ENCODE measurements around the gene TIGD6.
A peak's percentile ranks its signal among the peaks of the same experiment; 100 is the strongest.

The TIGD6 gene

GRCh38 chr5:149959406-149960236 lies 40.8 kb downstream of the TIGD6 start (continued):
- no peak for TF ChIP-seq ZNF26 (tag by site-specific recombination; IDR thresholded peaks at IDR 0.05)
- no peak for TF ChIP-seq ZNF404 (tag by site-specific recombination; IDR thresholded peaks at IDR 0.05)
- TF ChIP-seq ZNF600 (tag by site-specific recombination; IDR thresholded peaks at IDR 0.05), result no peak
- no peak for TF ChIP-seq ZXDB (tag by site-specific recombination; IDR thresholded peaks at IDR 0.05)
- peak; percentile 80 for TF ChIP-seq ZBTB21 (tag by site-specific recombination; IDR thresholded peaks at IDR 0.05)
- peak; percentile 98 for TF ChIP-seq ZNF660 (tag by site-specific recombination; IDR thresholded peaks at IDR 0.05)
- no peak for TF ChIP-seq AEBP2 (tag by site-specific recombination; IDR thresholded peaks at IDR 0.05; ENCODE audit: borderline replicate concordance)
- no peak for TF ChIP-seq PRDM1 (tag by site-specific recombination; IDR thresholded peaks at IDR 0.05)
- no peak for TF ChIP-seq TCF7L2 (IDR thresholded peaks at IDR 0.05; ENCODE audit: borderline replicate concordance, low read depth, low read length)
- no peak for TF ChIP-seq ZNF121 (tag by site-specific recombination; IDR thresholded peaks at IDR 0.05)
- TF ChIP-seq ZNF518A (tag by site-specific recombination; conservative IDR thresholded peaks at IDR 0.05; ENCODE audit: low read depth), result no peak
- TF ChIP-seq ZNF416 (tag by site-specific recombination; IDR thresholded peaks at IDR 0.05), result no peak
- TF ChIP-seq ZNF621 (tag by site-specific recombination; IDR thresholded peaks at IDR 0.05), result no peak
- peak; percentile 54 for TF ChIP-seq ZBTB48 (tag by site-specific recombination; IDR thresholded peaks at IDR 0.05)

- Histone ChIP-seq H3K4me3 (ENCODE audit: low read depth, low read length) (no peak overlapping the region), H3K9me3 (ENCODE audit: control insufficient read depth, insufficient read depth, low read depth, low read length) (no peaks in the 10 kb centered on the region), H3K36me3 (ENCODE audit: control insufficient read depth in 2 of 2, insufficient read depth in 1 of 2, low read length in 2 of 2) (peaks cover 0 to 2% of the 10 kb centered on the region in 2 experiments; a peak in 1 of 3 replicates), H3K4me1 (ENCODE audit: control insufficient read depth, insufficient read depth, low read length) (peaks cover 7% of the 10 kb centered on the region; the same call in 1 of the 2 replicates), H3K27ac (ENCODE audit: extremely low read depth, low read depth, low read length) (no peak overlapping the region)
- ChIA-PET CTCF (interaction anchor here (0.6 to 6.8 kb wide), 10 partner anchors 9 to 121 kb away, joined by 3 to 175 read pairs (median 5); partner anchors contain the start of gene PDE6A), POLR2A (interaction anchor here (0.5 kb wide), 1 partner anchor 66 kb away, joined by 3 read pairs; no protein-coding TSS in a partner anchor)
- TF ChIP-seq ZNF18 (tag by site-specific recombination; IDR thresholded peaks at IDR 0.05), result 0 out of 2 replicates have a peak, but pooled peaks have one; percentile 25
- TF ChIP-seq ZBTB21 (tag by site-specific recombination; IDR thresholded peaks at IDR 0.05), result 0 out of 2 replicates have a peak, but pooled peaks have one; percentile 16
- TF ChIP-seq GLIS1 (tag by site-specific recombination; IDR thresholded peaks at IDR 0.05), result peak; percentile 22; the same call in 1 of the 2 replicates
- TF ChIP-seq IKZF3 (tag by site-specific recombination; IDR thresholded peaks at IDR 0.05), result 0 out of 2 replicates have a peak, but pooled peaks have one; percentile 10
- no peak for TF ChIP-seq ZNF473 (tag by site-specific recombination; IDR thresholded peaks at IDR 0.05)
Observed at GRCh38 chr5:149957855-149958254, 42.6 kb downstream of the TIGD6 start.
